GM12874 (cell line): ENCODE results near the gene HCFC1.

ENCODE experiments used
- CTCF ChIP-seq: IDR thresholded peaks from 2 replicates; pipeline ENCODE4 v1.5.1; 2011; ENCODE audit warnings: low read depth, mild to moderate bottlenecking, control low read depth, low read length, moderate library complexity; ENCODE audit not compliant: insufficient read depth

Gene HCFC1

GRCh38 chrX:153919281-153919680 is 52.3 kb downstream of the HCFC1 start:
- no peak for TF ChIP-seq CTCF

- no peak for TF ChIP-seq CTCF
Observed at GRCh38 chrX:153917869-153918268, 53.7 kb downstream of the HCFC1 start.

GRCh38 chrX:153913701-153914100 is 57.9 kb downstream of the HCFC1 start:
- TF ChIP-seq CTCF, result no peak

GRCh38 chrX:153913211-153913610 is 58.4 kb downstream of the HCFC1 start:
- TF ChIP-seq CTCF, result no peak

- no peak for TF ChIP-seq CTCF
Observed at GRCh38 chrX:153911798-153912197, 59.8 kb downstream of the HCFC1 start.

DNA sequence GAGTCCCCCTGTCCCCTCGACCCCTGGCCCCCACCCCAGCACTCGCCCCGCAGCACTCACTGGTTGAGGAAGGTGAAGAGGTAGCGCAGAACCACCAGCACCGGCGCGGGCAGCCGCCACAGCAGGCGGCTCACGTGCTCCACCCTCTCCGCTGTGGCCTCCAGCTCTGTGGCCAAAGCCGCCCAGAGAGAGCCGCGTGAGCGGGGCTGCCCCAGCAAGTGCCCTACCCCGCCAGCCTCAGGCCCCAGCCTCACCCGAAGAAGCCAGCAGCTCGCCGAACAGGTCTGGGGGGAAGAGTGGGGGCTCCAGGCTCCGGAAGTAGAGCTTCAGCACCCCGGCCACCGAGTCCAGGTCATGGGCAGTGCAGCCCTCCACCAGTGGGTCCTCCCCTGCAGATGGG is 61.2 kb downstream of the HCFC1 start:
- no peak for TF ChIP-seq CTCF

DNA sequence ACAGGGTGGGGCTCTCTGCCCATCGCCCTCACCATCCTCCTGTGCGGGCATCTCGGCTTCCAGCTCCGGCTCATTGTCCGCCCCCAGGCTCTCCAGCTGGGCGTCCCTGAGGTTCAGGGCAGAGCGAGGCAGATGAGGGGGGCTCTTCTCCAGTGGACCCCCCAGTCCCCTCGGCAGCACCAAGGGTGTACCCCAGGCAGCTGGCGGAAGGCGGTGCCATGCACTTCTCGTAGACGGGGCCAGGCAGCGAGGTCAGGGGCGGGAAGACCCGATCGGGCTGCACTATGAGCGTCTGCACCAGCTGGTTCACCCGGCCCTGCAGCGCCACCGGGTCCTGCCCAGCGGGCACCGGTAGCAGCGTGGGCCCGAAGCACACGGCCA is 61.6 kb downstream of the HCFC1 start:
- no peak for TF ChIP-seq CTCF
